DMS 273 treated with DMSO at 0.1 percent for 48 hours (cell line): ENCODE results near the gene TTC24.
"Not testable (repeated sequence)": the region's sequence is repeated elsewhere in the genome, so short reads cannot be mapped to it uniquely, and the experiment has no call there.

Source experiments
- DNase-seq: peaks from one replicate; lab custom pipeline; 2025; lab: John Stamatoyannopoulos, UW

TTC24 gene

DNA sequence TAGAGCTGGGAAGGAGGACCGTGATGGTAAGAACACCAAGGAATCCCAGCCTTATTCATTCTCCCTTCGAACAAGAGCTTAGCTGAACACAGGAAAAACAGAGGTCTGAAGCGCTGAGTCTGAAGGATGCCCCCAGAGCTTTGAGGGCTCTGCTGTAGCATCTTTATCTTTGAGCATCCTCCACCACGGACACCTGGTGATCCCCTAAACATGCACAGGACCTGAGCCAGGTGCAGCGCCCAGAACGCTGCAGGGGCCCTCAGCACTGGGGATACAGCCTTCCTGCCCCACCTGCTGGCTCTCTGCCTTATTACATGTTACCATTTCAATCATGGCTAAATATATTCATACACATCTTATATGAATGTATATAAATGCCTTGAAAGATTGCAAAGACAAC lies 29.5 kb downstream of the TTC24 start:
- DNase-seq, result no peak

DNA sequence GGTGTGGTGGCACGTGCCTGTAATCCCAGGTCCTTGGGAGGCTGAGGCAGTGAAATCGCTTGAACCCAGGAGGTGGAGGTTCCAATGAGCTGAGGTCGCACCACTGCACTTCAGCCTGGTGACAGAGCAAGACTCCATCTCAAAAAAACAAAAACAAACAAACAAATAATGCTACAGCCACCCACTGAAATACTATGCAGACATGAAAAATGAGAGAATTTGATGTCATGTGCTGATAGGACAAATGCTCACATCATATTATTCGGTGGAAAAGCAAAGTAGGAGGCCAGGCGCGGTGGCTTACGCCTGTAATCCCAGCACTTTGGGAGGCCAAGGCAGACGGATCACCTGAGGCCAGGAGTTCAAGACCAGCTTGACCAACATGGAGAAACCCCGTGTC lies 30.5 kb downstream of the TTC24 start:
- not testable (repeated sequence) for DNase-seq

- DNase-seq, result no peak
These were observed 33.1 kb downstream of the TTC24 start for GRCh38 chr1:156612666-156613065.

- DNase-seq, result no peak
These were observed 36.4 kb downstream of the TTC24 start for GRCh38 chr1:156615946-156616345.

- no peak for DNase-seq
These were observed 36.9 kb downstream of the TTC24 start for GRCh38 chr1:156616463-156616862.

DNA sequence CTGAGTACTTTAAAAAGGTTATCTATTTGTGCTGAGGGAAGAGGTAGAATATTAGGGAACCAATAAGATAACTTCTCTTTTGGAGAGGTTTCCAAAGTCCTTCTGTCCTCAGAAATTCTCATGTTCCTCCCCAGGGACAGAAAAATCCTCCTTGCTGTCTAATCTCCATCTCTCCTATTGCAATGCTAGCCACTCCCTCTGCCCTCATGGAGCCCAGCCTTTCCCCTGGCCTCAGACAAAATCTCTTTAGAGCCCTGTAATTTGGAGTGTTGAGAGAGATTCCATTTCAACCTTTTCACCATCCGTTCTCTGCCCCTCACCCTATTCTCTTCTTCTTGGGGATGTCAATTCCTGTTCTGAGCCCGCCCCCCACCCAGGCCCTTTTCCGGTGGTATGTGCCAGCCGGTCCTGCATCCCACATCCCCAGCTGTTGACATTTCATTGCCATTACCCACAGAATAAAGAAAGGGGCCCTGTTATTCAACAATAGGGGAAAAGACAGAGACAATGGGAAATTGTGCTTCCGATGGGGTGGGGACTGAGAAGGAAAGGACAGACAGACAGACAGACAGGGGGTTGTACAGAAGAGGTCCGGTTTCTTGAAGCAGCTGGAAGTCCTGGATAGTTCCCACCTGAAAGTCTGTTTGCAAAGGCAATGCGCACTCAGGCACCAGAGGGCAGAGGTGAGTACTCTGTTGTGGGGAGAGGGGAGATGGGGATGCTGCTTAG lies 39.5 kb downstream of the TTC24 start, which contains the start of gene HAPLN2:
HAPLN2 (plus strand) TSS at position 563 of the 729 bp plus-strand sequence. CDS start 4,076 bp downstream, outside the sequence.
- DNase-seq, result peak; percentile 40

DNA sequence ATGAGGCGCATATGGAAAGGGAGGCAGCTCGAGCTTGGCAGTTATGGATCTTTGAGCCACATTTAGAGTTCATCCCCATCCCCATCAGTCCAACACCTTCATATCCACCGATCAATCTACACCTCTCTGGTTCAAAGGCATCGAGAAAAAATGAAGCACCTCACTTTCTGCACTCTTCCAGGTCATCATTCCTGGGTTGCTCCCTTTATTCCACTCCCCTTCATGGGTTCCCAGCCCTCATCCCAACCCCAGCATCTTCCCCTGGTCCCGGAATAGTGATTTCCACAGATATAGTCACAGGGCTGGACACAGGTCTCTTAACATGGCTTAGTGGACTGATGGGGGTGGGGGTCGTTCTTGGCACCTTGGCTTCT lies 40.0 kb downstream of the TTC24 start:
- no peak for DNase-seq

DNA sequence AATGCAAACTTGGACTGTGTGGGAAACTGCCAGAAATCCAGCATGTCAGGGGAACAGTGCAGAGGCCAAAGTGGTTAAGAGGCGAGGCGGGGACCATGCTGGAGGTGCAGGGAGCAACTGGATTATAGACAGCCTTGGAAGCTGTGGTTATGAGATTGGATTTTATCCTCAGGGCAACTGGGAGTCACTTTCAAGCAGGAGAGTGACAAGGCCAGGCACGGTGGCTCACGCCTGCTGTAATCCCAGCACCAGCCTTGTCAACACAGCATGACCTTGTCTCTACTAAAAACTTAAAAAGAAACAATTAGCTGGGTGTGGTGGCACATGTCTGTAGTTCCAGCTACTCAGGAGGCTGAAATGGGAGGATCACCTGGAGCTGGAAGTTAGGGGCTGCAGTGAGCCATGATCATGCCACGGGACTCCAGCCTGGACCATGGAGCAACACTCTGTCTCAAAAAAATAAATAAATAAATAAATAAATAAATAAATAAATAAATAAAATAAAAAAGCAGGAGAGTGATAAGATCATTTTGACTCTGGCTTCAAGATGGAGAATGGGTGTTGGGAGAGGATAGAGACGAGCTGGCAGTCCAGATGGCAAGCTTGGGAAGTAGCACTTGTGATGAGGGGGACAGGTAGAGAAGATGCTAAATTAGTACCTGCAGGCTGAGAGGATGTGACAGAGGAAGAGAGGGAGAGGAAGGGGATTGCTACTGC lies 43.2 kb downstream of the TTC24 start:
- DNase-seq, result no peak

GRCh38 chr1:156623946-156624813 lies 44.7 kb downstream of the TTC24 start:
- DNase-seq, result peak; percentile 16

GRCh38 chr1:156624814-156625435 lies 45.4 kb downstream of the TTC24 start:
- DNase-seq, result no peak

- DNase-seq, result no peak
These were observed 46.0 kb downstream of the TTC24 start for GRCh38 chr1:156625436-156626078.

DNA sequence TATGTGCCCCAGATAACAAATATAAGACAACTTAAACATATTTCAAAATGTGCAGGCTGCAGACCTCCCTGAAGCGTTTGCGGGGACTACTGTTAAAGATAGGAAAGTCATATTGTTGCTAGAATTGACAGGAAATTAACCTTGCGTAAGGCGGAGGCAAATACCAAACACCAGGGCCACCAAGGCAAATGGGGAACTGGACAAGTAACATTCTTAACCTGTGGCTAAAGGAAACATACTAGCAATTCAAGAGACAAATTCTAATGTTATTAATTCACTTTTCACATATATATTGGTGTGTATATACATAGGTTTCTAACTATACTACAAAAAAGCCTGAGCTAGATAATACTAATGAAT lies 46.5 kb downstream of the TTC24 start:
- no peak for DNase-seq

GRCh38 chr1:156627313-156627880 lies 47.9 kb downstream of the TTC24 start:
- no peak for DNase-seq

DNA sequence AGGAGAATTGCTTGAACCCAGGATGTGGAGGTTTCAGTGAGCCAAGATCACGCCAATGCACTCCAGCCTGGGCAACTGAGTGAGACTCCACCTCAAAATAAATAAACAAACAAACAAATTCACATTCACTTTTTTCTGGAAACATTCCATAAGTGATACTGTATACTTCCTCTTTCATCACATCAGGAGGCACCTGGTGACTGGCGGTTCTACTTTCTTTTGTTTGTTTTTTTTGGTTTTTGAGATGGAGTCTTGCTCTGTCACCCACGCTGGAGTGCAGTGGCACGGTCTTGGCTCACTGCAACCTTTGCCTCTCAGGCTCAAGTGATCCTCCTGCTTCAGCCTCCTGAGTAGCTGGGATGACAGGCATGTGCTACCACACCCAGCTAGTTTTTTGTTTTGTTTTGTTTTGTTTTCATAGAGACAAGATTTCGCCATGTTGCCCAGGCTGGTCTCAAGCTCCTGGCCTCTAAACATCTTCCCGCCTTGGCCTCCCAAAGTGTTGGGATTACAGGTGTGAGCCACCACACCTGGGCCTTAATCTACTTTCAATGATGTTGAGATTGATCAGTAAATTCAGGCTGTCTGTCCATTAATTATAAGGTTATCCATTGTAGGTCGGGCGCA lies 50.4 kb downstream of the TTC24 start:
- no peak for DNase-seq

DNA sequence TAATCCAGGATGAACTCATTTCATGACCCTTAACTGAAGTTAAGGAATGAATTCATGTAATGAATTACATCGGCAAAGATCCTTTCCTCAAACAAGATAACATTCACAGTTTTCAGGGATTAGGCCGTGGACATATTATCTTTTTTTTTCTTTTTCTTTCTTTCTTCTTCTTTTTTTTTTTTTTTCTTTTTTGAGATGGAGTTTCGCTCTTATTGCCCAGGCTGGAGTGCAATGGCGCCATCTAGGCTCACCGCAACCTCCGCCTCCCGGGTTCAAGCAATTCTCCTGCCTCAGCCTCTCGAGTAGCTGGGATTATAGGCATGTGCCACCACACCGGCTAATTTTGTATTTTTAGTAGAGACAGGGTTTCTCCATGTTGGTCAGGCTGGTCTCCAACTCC lies 51.6 kb downstream of the TTC24 start:
- not testable (repeated sequence) for DNase-seq

DNA sequence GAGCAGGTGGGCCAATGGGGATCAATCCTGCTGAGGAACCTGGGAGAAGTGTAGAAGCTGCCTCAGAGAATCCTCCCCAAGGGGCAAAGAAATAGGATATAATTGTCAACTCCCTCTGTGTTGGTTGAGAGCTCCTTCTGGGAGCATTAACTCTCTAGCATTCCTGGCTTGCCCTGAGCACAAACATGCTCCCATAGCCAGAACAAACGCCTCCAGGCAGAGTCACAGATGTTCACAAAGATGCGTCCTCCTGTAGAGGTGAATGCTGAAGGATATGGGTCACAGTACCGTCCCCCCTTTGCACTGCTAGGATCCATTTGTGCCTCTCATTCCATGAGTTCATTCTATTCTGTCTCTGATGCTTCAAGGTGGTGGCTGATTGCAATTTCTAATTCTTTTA lies 52.8 kb downstream of the TTC24 start:
- no peak for DNase-seq
